GM12878 (cell line): Measurements from ENCODE around the gene GNAL. TPM values are rescaled to one million over a fixed set of nuclear protein-coding genes. Genes with fewer than 3 reads are reported as not detected.

Experiments
- ATAC-seq: fragments of 200-7000 bp; cut with Tn5 transposase; 3 replicates; pipeline ENCODE4 v1.9.1; 2020; ENCODE audit warnings: mild to moderate bottlenecking, moderate library complexity
- BruUV-seq: library from RNA; stranded (reverse); fragments of 400-500 nt; replicated peaks from 2 replicates; lab custom pipeline; 2021; lab: Mats Ljungman, UMichigan
- CTCF ChIA-PET: fragments of 300-600 bp; sonication (Branson Sonifier 250); formaldehyde crosslinking; extraction: SDS; loops from one replicate; lab custom pipeline; 2021; ENCODE audit warnings: inconsistent platforms; lab: Yijun Ruan, JAX
- POLR2A ChIA-PET: fragments of 350-600 bp; formaldehyde crosslinking; extraction: SDS; loops from one replicate; lab custom pipeline; 2021; ENCODE audit warnings: inconsistent platforms; lab: Charles Lee
- RAD21 ChIA-PET: fragments of 300-600 bp; sonication (Branson Sonifier 250); formaldehyde crosslinking; loops from one replicate; lab custom pipeline; 2023; ENCODE audit warnings: antibody characterized with exemption; ENCODE audit not compliant: unreplicated experiment; lab: Charles Lee
- SMC1A ChIA-PET: fragments of 300-600 bp; sonication (Branson Sonifier 250); formaldehyde crosslinking; loops from one replicate; lab custom pipeline; 2023; ENCODE audit not compliant: unreplicated experiment, uncharacterized antibody; lab: Charles Lee
- DNase-seq: peaks from one replicate; pipeline ENCODE4 v3.0.0-alpha.2; 2011; ENCODE audit warnings: low read depth, low spot score
- FAIRE-seq: peaks from 3 replicates; lab custom pipeline; 2011; peaks lifted over from hg19 to GRCh38; lab: Jason Lieb, UNC
- H2AFZ ChIP-seq: 2 replicates; pipeline ENCODE4 v1.6.0; 2011; ENCODE audit warnings: low read depth, low read length, control low read depth; ENCODE audit not compliant: control insufficient read depth
- H3K27ac ChIP-seq: 2 replicates; pipeline ENCODE4 v1.5.1; 2011; ENCODE audit warnings: control low read depth; ENCODE audit not compliant: control insufficient read depth, insufficient read depth
- H3K27me3 ChIP-seq, 2 experiments: replicated peaks in 1 of 2; 2 replicates each; pipeline versions ENCODE4 v1.6.0 to v1.6.1; 2011; ENCODE audit warnings: low read length in 1 of 2; ENCODE audit not compliant: control insufficient read depth in 2 of 2, insufficient read depth in 2 of 2
- H3K36me3 ChIP-seq, 2 experiments: 2 replicates each; pipeline ENCODE4 v1.5.1; 2011; ENCODE audit warnings: low read length in 1 of 2; ENCODE audit not compliant: control insufficient read depth in 2 of 2, insufficient read depth in 2 of 2
- H3K4me1 ChIP-seq: 2 replicates; pipeline ENCODE4 v1.6.1; 2011; ENCODE audit warnings: mild to moderate bottlenecking, low read length, moderate library complexity, mixed read lengths; ENCODE audit not compliant: control insufficient read depth, insufficient read depth
- H3K4me2 ChIP-seq: 2 replicates; pipeline ENCODE4 v1.6.0; 2011; ENCODE audit warnings: control low read depth; ENCODE audit not compliant: control insufficient read depth, insufficient read depth
- H3K4me3 ChIP-seq: fragments of 200-600 bp; sonication (generic); 2 replicates; pipeline ENCODE4 v1.5.1; 2016
- H3K79me2 ChIP-seq: 2 replicates; pipeline ENCODE4 v1.6.0; 2011; ENCODE audit warnings: low read length; ENCODE audit not compliant: control insufficient read depth, insufficient read depth
- H3K9ac ChIP-seq: 2 replicates; pipeline ENCODE4 v1.8.0; 2011; ENCODE audit warnings: low read length, control low read depth, mixed read lengths; ENCODE audit not compliant: control insufficient read depth, insufficient read depth
- H3K9me3 ChIP-seq: replicated peaks from 3 replicates; pipeline ENCODE4 v1.5.1; 2011; ENCODE audit warnings: mild to moderate bottlenecking, low read length; ENCODE audit not compliant: control insufficient read depth, insufficient read depth
- H4K20me1 ChIP-seq: 2 replicates; pipeline ENCODE4 v1.6.0; 2011; ENCODE audit not compliant: control insufficient read depth, insufficient read depth
- BCL11A ChIP-seq: IDR thresholded peaks from 2 replicates; pipeline ENCODE4 v1.6.1; 2011; ENCODE audit warnings: low read depth, low read length
- BHLHE40 ChIP-seq, 2 experiments: fragments of 450-650 bp in 1 of 2; IDR thresholded peaks; 2 replicates each; pipeline ENCODE4 v1.6.1; 2011 to 2017; ENCODE audit warnings: low read depth in 2 of 2, borderline replicate concordance in 1 of 2, improper control_type of control experiment in 1 of 2, low read length in 1 of 2, mild to moderate bottlenecking in 1 of 2
- ESRRA ChIP-seq: IDR thresholded peaks from 2 replicates; pipeline ENCODE4 v1.6.1; 2012; ENCODE audit warnings: mild to moderate bottlenecking, low read length, improper control_type of control experiment
- FOS ChIP-seq: IDR thresholded peaks from 3 replicates; pipeline ENCODE4 v1.6.1; 2011; ENCODE audit warnings: borderline replicate concordance; ENCODE audit not compliant: insufficient read length; ENCODE audit errors: extremely low read depth
- HCFC1 ChIP-seq: fragments of 150-350 bp; IDR thresholded peaks from 2 replicates; pipeline ENCODE4 v1.6.1; 2014; ENCODE audit warnings: low read length
- HSF1 ChIP-seq: fragments of 150-350 bp; IDR thresholded peaks from 2 replicates; pipeline ENCODE4 v1.6.1; 2014; ENCODE audit warnings: mild to moderate bottlenecking, low read depth, low read length
- IKZF1 ChIP-seq: fragments of 450-650 bp; conservative IDR thresholded peaks from 2 replicates; pipeline ENCODE4 v1.6.1; 2017; ENCODE audit warnings: antibody characterized with exemption, mild to moderate bottlenecking
- MAX ChIP-seq: IDR thresholded peaks from 2 replicates; pipeline ENCODE4 v1.6.1; 2012; ENCODE audit warnings: low read depth, low read length, improper control_type of control experiment
- MLLT1 ChIP-seq: fragments of 450-650 bp; IDR thresholded peaks from 2 replicates; pipeline ENCODE4 v1.6.1; 2016; ENCODE audit warnings: mild to moderate bottlenecking
- NFYB ChIP-seq: IDR thresholded peaks from 2 replicates; pipeline ENCODE4 v1.6.1; 2011; ENCODE audit warnings: low read depth, mild to moderate bottlenecking, low read length, improper control_type of control experiment, moderate library complexity; ENCODE audit not compliant: insufficient read depth
- NRF1 ChIP-seq: conservative IDR thresholded peaks from 2 replicates; pipeline ENCODE4 v1.6.1; 2011; ENCODE audit warnings: mild to moderate bottlenecking, low read depth, low read length, improper control_type of control experiment
- RCOR1 ChIP-seq: conservative IDR thresholded peaks from 2 replicates; pipeline ENCODE4 v1.6.1; 2012; ENCODE audit warnings: low read depth, low read length, improper control_type of control experiment
- SRF ChIP-seq, 2 experiments: IDR thresholded peaks; 2 replicates each; pipeline ENCODE4 v1.6.1; 2011; ENCODE audit warnings: low read depth in 2 of 2, low read length in 2 of 2, mild to moderate bottlenecking in 1 of 2, moderate library complexity in 1 of 2
- TCF12 ChIP-seq: IDR thresholded peaks from 2 replicates; pipeline ENCODE4 v1.6.1; 2011; ENCODE audit warnings: low read depth, mild to moderate bottlenecking, low read length
- ZNF217 ChIP-seq: fragments of 450-650 bp; IDR thresholded peaks from 2 replicates; pipeline ENCODE4 v1.6.1; 2017; ENCODE audit warnings: antibody characterized with exemption, mild to moderate bottlenecking
- WGBS: methylation state at CpG from one replicate; pipeline ENCODE4 v1.1.6; 2016; ENCODE audit warnings: low lambda C conversion rate; ENCODE audit not compliant: insufficient replicate concordance, insufficient coverage; ENCODE audit errors: missing lambda C conversion rate; 5-methylcytosine and 5-hydroxymethylcytosine counted together
- in situ Hi-C: fragments of 300-500 bp; cut with MboI; formaldehyde crosslinking; loops from 9 replicates; pipeline ENCODE4 v1.14.3; 2018; ENCODE audit warnings: mixed read lengths
- intact Hi-C: fragments of 100-400 bp; cut with micrococcal nuclease; formaldehyde crosslinking; loops from one replicate; pipeline ENCODE4 v1.14.2; 2022; ENCODE audit not compliant: unreplicated experiment
- polyA plus RNA-seq, 11 experiments: library from polyadenylated mRNA; depleted of rRNA in 4 of 11; unstranded in 6 of 11; stranded (reverse) in 5 of 11; fragments of >200 nt; fragmentation: Nextera tagmentation in 4 of 11; fragmentation: Illumina TruSeq in 1 of 11; extraction: Ambion mirVana in 4 of 11; extraction: Trizol in 1 of 11; gene quantifications; 1 replicate in 1 of 11; 2 replicates in 10 of 11; pipeline versions ENCODE4 v1.2.1 to v1.2.3, GENCODE V29; 2011 to 2016; ENCODE audit warnings: inconsistent platforms in 2 of 11, missing spikeins in 2 of 11, low read depth in 1 of 11
- total RNA-seq, 4 experiments: library from RNA; depleted of rRNA in 3 of 4; stranded (reverse); fragments of >200 nt in 3 of 4; fragmentation: Illumina TruSeq in 1 of 4; extraction: Trizol in 1 of 4; gene quantifications; 2 replicates each; pipeline versions ENCODE4 v1.2.1 to v1.2.3, GENCODE V29; 2013 to 2021
- TF ChIP-seq, protein P1 (sequence below): fragments of 450-650 bp; IDR thresholded peaks from 2 replicates; pipeline ENCODE4 v1.6.1; 2017; ENCODE audit warnings: mild to moderate bottlenecking, moderate library complexity

Gene GNAL
- total and polyA plus RNA-seq, 10 of the 15 experiments (the other 5 are each of a cell fraction or from before 2014, with no cell fraction given) = 0.02 to 0.39 (median 0.05) TPM; not detected in 5

DNA sequence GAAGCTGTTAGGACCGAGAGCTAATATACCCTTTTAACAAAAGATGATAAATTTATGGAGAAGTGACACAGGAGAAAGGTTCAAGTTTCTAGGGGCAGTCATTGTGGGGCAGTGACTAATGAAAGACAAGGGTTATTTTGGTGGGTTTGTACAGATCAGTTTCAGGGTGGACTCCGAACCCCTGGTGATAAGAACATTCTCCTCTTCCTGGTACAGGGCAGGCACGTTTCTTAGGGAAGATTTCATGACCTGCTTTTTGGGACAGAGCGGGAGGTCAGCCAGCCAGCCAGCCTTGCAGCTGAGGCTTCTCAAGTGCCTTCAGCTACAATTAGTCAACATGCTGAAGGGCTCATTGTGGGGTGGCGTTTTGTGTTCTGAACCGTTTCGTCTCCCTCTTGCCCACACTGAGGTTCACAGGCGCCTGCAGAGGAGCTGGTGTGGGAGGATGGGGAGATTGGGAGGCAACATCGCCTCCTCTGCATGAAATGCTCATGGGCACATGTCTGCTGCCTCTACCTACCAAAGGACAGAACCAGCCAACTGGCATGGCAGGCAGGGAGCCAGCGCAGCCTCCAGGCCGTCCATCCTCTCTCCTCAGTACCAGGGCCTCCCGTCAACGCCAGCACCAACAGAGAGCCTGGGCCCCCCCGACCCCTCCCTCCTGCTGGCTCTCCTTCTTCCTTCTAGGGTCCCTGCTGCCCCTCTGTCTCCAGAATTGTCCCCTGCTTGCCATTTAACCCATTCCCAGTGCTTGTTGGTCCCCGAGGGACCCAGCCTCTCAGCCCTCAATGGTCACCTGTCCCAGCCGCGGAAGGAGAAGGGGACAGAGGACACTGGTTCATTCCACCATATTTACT, 171.8 kb downstream of the GNAL start:
- POLR2A ChIA-PET = no interaction called here
- no peak overlapping the region for H3K4me2 ChIP-seq
- TF ChIP-seq, protein P1, sequence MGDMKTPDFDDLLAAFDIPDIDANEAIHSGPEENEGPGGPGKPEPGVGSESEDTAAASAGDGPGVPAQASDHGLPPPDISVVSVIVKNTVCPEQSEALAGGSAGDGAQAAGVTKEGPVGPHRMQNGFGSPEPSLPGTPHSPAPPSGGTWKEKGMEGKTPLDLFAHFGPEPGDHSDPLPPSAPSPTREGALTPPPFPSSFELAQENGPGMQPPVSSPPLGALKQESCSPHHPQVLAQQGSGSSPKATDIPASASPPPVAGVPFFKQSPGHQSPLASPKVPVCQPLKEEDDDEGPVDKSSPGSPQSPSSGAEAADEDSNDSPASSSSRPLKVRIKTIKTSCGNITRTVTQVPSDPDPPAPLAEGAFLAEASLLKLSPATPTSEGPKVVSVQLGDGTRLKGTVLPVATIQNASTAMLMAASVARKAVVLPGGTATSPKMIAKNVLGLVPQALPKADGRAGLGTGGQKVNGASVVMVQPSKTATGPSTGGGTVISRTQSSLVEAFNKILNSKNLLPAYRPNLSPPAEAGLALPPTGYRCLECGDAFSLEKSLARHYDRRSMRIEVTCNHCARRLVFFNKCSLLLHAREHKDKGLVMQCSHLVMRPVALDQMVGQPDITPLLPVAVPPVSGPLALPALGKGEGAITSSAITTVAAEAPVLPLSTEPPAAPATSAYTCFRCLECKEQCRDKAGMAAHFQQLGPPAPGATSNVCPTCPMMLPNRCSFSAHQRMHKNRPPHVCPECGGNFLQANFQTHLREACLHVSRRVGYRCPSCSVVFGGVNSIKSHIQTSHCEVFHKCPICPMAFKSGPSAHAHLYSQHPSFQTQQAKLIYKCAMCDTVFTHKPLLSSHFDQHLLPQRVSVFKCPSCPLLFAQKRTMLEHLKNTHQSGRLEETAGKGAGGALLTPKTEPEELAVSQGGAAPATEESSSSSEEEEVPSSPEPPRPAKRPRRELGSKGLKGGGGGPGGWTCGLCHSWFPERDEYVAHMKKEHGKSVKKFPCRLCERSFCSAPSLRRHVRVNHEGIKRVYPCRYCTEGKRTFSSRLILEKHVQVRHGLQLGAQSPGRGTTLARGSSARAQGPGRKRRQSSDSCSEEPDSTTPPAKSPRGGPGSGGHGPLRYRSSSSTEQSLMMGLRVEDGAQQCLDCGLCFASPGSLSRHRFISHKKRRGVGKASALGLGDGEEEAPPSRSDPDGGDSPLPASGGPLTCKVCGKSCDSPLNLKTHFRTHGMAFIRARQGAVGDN = no peak
- TF ChIP-seq NFYB (no peak), MAX (no peak), BCL11A (no peak), ESRRA (no peak), TCF12 (no peak), RCOR1 (no peak), MLLT1 (no peak), IKZF1 (no peak), HSF1 (no peak), FOS (no peak), SRF (IDR thresholded peaks at IDR 0.05; ENCODE audit: low read depth in 2 of 2, low read length in 2 of 2) (no peak), ZNF217 (no peak), HCFC1 (no peak), BHLHE40 (IDR thresholded peaks at IDR 0.05; ENCODE audit: borderline replicate concordance in 1 of 2, low read depth in 2 of 2, low read length in 1 of 2) (no peak), NRF1 (no peak)

More for the DNA sequence above, 171.8 kb downstream of the GNAL start:
- no peaks in the 10 kb centered on the region for H3K79me2 ChIP-seq
- no peaks in the 10 kb centered on the region for H3K36me3 ChIP-seq
- ATAC-seq (no peak), FAIRE-seq (no peak), DNase-seq (no peak)
- H2AFZ ChIP-seq = no peak overlapping the region
- no TSS peak for BruUV-seq
- no peak overlapping the region for H3K27ac ChIP-seq
- no peaks in the 10 kb centered on the region for H3K9me3 ChIP-seq
- intact Hi-C loops (no loop called here), in situ Hi-C loops (no loop called here)
- ChIA-PET CTCF (interaction anchor here (0.8 kb wide), 1 partner anchor 411 kb away, joined by 3 read pairs; no protein-coding TSS in a partner anchor), RAD21 (no interaction called here), SMC1A (no interaction called here)
- 28% methylated on average over 13 of the region's 17 CpGs for WGBS
- no peaks in the 10 kb centered on the region for H4K20me1 ChIP-seq
- H3K4me1 ChIP-seq = no peaks in the 10 kb centered on the region
- no peak overlapping the region for H3K9ac ChIP-seq
- H3K27me3 ChIP-seq = no peaks in the 10 kb centered on the region; a peak in 2 of 4 replicates
- H3K4me3 ChIP-seq = no peak overlapping the region
